ENCODE measurements around the gene MFN2. TPM values are rescaled to one million over a fixed set of nuclear protein-coding genes. Genes with fewer than 3 reads are reported as not detected.

MFN2 gene
- total RNA-seq, 1 donor from 2014 or later, result 78.9 TPM

DNA sequence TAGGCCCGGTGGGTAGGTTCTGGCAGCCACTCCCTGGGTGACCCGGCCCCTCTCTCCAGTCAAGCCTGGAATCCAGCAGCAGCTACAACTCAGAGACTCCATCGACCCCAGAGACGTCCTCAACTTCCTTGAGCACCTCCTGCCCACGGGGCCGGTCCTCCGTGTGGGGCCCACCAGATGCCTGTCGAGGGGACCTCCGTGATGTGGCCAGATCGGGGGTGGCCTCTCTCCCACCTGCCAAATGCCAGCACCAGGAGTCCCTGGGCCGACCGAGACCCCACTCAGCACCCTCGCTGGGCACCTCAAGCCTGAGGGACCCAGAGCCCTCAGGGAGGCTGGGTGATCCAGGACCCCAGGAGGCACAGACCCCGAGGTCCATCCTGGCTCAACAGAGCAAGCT is 41.8 kb downstream of the MFN2 start:
- no peak for DNase-seq (ENCODE audit: low read depth, low spot score)
- peaks cover 3% of the 10 kb centered on the region for H3K36me3 Mint-ChIP-seq (ENCODE audit: low read depth)
- no peak overlapping the region for H3K27ac Mint-ChIP-seq (ENCODE audit: unreplicated experiment)
- H3K9me3 Mint-ChIP-seq, result no peaks in the 10 kb centered on the region
- TF ChIP-seq, protein P1, sequence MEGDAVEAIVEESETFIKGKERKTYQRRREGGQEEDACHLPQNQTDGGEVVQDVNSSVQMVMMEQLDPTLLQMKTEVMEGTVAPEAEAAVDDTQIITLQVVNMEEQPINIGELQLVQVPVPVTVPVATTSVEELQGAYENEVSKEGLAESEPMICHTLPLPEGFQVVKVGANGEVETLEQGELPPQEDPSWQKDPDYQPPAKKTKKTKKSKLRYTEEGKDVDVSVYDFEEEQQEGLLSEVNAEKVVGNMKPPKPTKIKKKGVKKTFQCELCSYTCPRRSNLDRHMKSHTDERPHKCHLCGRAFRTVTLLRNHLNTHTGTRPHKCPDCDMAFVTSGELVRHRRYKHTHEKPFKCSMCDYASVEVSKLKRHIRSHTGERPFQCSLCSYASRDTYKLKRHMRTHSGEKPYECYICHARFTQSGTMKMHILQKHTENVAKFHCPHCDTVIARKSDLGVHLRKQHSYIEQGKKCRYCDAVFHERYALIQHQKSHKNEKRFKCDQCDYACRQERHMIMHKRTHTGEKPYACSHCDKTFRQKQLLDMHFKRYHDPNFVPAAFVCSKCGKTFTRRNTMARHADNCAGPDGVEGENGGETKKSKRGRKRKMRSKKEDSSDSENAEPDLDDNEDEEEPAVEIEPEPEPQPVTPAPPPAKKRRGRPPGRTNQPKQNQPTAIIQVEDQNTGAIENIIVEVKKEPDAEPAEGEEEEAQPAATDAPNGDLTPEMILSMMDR (conservative IDR thresholded peaks at IDR 0.05), result no peak
- no peak overlapping the region for H3K4me3 Mint-ChIP-seq
- H3K27me3 Mint-ChIP-seq (ENCODE audit: low read depth), result no peaks in the 10 kb centered on the region
- peaks cover 10% of the 10 kb centered on the region for H3K4me1 Mint-ChIP-seq

DNA sequence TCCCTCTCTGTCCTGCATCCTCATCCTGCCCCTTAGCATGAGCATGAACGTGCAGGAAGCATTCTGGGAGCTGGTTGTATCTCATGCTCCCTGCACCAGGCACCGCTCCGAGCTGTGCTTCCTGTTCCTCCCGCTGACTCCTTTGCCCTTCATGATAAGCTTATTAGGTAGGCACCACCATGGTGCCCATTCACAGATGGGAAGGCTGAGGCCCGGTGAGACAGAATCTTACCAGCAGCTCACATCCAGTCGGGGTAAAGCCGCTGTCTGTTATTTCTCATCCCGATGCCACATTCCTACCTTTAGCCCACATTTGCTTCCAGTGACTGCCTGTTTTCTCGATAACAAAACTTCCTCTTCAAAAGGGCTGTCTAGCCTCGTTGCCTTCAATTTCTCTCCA is 46.3 kb downstream of the MFN2 start:
- no peaks in the 10 kb centered on the region for H3K9me3 Mint-ChIP-seq
- no peak for DNase-seq (ENCODE audit: low read depth, low spot score)
- no peaks in the 10 kb centered on the region for H3K4me1 Mint-ChIP-seq
- H3K27ac Mint-ChIP-seq (ENCODE audit: unreplicated experiment), result no peak overlapping the region
- H3K36me3 Mint-ChIP-seq (ENCODE audit: low read depth), result peaks cover 8% of the 10 kb centered on the region
- peak overlapping the region; percentile 12 for H3K4me3 Mint-ChIP-seq
- TF ChIP-seq, protein P1 (conservative IDR thresholded peaks at IDR 0.05), result no peak
- no peaks in the 10 kb centered on the region for H3K27me3 Mint-ChIP-seq (ENCODE audit: low read depth)

DNA sequence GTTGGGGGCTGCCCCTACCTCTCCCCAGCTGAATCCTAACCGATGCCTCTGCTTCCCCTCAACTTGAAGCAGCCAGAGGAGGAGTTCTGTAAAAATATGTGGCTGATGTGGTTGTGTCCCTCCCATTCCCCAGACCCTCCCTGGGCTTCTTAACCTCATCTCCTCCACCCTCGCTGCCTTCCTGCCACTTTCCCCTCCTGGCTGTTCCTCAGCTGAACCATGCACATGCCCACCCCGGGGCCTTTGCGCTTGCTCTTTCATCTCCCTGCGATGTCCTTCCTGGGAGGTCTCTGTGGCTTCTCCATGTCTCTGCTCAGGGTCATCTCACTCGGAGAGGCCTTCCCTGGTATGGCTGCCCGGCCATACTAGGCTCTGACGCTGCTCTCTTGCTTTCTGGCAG is 48.0 kb downstream of the MFN2 start:
- H3K4me3 Mint-ChIP-seq, result no peak overlapping the region
- H3K27ac Mint-ChIP-seq (ENCODE audit: unreplicated experiment), result peak overlapping the region; percentile 83
- TF ChIP-seq, protein P1 (conservative IDR thresholded peaks at IDR 0.05), result no peak
- no peaks in the 10 kb centered on the region for H3K27me3 Mint-ChIP-seq (ENCODE audit: low read depth)
- H3K9me3 Mint-ChIP-seq, result no peaks in the 10 kb centered on the region
- DNase-seq (ENCODE audit: low read depth, low spot score), result no peak
- no peaks in the 10 kb centered on the region for H3K4me1 Mint-ChIP-seq
- H3K36me3 Mint-ChIP-seq (ENCODE audit: low read depth), result peaks cover 8% of the 10 kb centered on the region

DNA sequence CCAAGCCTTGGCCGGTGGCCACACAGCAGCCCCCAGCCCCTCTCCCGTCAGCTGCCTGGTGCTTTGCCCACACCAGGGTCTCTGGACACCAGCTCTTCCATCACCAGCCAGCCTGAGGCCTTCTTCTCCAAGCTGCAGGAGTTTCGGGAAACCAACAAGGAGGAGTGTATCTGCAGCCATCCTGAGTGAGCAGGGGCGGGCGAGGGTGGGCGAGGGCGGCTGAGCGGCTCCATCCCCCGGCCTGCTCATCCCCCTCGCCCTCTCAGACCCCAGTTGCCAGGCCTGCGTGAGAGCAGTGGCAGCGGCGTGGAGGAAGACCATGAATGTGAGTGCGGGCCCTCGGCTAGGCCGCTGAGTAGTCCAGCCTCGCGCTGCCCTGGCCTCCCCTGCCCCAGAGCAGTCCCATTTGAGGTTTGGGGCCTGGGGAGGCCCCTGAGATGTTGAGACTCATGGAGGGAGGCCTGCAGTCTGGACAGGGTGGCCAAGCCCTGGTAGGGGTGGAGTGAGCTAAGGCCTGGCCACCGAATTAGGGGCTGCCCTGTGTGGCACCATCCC is 48.8 kb downstream of the MFN2 start:
- Mint-ChIP-seq H3K36me3 (ENCODE audit: low read depth) (peaks cover 8% of the 10 kb centered on the region), H3K27me3 (ENCODE audit: low read depth) (no peaks in the 10 kb centered on the region), H3K4me3 (no peak overlapping the region), H3K9me3 (no peaks in the 10 kb centered on the region), H3K27ac (ENCODE audit: unreplicated experiment) (no peak overlapping the region), H3K4me1 (peaks cover 1% of the 10 kb centered on the region)
- TF ChIP-seq, protein P1 (conservative IDR thresholded peaks at IDR 0.05), result no peak
- DNase-seq (ENCODE audit: low read depth, low spot score), result no peak

DNA sequence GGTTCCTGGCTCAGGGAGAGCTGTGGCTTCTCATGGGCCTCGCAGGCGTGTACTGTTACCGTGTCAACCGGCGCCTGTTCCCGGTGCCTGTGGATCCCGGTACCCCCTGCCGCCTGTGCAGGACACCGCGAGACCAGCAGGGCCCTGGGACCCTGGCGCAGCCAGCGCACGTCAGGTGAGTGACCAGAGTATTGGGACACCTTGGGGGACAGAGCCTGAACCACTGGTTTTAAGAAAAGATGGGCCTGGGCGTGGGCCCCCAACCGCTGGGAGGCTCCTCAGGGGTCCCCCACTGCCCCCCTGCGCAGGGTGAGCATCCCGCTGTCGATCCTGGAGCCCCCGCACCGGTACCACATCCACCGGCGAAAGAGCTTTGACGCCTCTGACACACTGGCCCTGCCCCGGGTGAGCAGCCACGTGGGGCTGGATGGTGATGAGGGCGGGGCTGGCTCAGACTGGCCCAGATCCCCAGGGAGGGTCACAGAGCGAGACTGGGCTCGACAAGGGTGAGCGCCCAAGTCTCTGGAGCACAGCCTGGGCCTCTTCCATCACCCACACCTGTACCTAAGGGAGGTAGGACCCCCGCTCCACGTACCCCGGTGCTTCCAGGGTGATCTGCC is 49.6 kb downstream of the MFN2 start:
- DNase-seq (ENCODE audit: low read depth, low spot score), result no peak
- no peaks in the 10 kb centered on the region for H3K9me3 Mint-ChIP-seq
- peaks cover 9% of the 10 kb centered on the region for H3K4me1 Mint-ChIP-seq
- H3K27ac Mint-ChIP-seq (ENCODE audit: unreplicated experiment), result no peak overlapping the region
- no peaks in the 10 kb centered on the region for H3K27me3 Mint-ChIP-seq (ENCODE audit: low read depth)
- TF ChIP-seq, protein P1 (conservative IDR thresholded peaks at IDR 0.05), result no peak
- peaks cover 8% of the 10 kb centered on the region for H3K36me3 Mint-ChIP-seq (ENCODE audit: low read depth)
- H3K4me3 Mint-ChIP-seq, result no peak overlapping the region
